Prostate gland (tissue), 2 donors: Measurements from ENCODE around the gene ELK1. TPM values are rescaled to one million over a fixed set of nuclear protein-coding genes. Genes with fewer than 3 reads are reported as not detected.

Experiments used
- DNase-seq: peaks from one replicate; pipeline ENCODE4 v3.0.0-alpha.2; 2019; ENCODE audit warnings: low spot score
- H3K27ac ChIP-seq, 2 donors: fragments of 200-600 bp; sonication (generic); 2 replicates each; pipeline ENCODE4 v1.5.1; 2017 to 2019
- H3K27me3 ChIP-seq: fragments of 200-600 bp; sonication (generic); replicated peaks from 2 replicates; pipeline ENCODE4 v1.5.1; 2019; ENCODE audit not compliant: insufficient read depth
- H3K36me3 ChIP-seq, 2 donors: fragments of 200-600 bp; sonication (generic); 1 replicate in 1 of 2; 2 replicates in 1 of 2; pipeline versions ENCODE4 v1.5.1 to v1.8.1; 2017 to 2019
- H3K4me1 ChIP-seq: fragments of 200-600 bp; sonication (generic); replicated peaks from 2 replicates; pipeline ENCODE4 v1.5.1; 2019
- H3K4me3 ChIP-seq, 2 donors: fragments of 200-600 bp; sonication (generic); 2 replicates each; pipeline ENCODE4 v1.5.1; 2017 to 2019
- H3K9me3 ChIP-seq: fragments of 200-600 bp; sonication (generic); 2 replicates; pipeline ENCODE4 v1.5.1; 2017
- POLR2A ChIP-seq: fragments of 450-650 bp; IDR thresholded peaks from one replicate; pipeline ENCODE4 v1.6.1; 2016; ENCODE audit warnings: antibody characterized with exemption, mild to moderate bottlenecking
- POLR2AphosphoS5 ChIP-seq: sonication (generic); formaldehyde crosslinking; IDR thresholded peaks from one replicate; pipeline ENCODE4 v1.6.1; 2017; ENCODE audit warnings: antibody characterized with exemption
- WGBS: methylation state at CpG from one replicate; pipeline ENCODE4 v1.1.5; 2018; 5-methylcytosine and 5-hydroxymethylcytosine counted together
- intact Hi-C: fragments of 100-400 bp; cut with DNase I; formaldehyde crosslinking; loops from one replicate; pipeline ENCODE4 v1.14.2; 2022
- total RNA-seq, 2 donors: library from RNA; depleted of rRNA; stranded (reverse); fragments of >200 nt; gene quantifications; one replicate each; pipeline ENCODE4 v1.1.0, GENCODE V29; 2016
- TF ChIP-seq, protein P1 (sequence below), 4 experiments: fragments of 200-600 bp in 2 of 4; fragments of 450-650 bp in 2 of 4; sonication (generic) in 2 of 4; IDR thresholded peaks; 1 replicate in 3 of 4; 2 replicates in 1 of 4; pipeline ENCODE4 v1.5.1; 2016 to 2019; ENCODE audit warnings: antibody characterized with exemption in 4 of 4, mild to moderate bottlenecking in 2 of 4, moderate library complexity in 2 of 4

Gene ELK1
- total RNA-seq, 2 donors from 2014 or later, result 28.6 to 105 TPM

DNA sequence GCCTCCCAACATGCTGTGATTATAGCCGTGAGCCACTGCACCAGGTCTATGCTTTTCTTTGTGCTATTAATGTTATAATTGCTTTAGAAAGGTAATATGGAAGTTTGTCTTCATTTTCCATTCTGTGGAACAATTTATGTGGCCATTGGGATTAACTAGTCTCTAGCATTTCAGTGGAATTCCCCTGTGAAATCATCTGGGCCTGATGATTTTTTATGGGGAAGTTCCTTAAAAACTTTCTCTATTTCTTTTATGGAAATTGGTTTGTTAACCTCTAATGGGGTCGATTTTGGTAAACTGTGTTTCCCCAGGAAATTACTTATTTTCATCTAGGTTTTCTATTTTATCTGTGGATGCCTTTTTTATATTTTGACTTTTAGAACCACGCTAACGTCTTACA is 56.8 kb downstream of the ELK1 start:
- Histone ChIP-seq H3K36me3 (no peaks in the 10 kb centered on the region), H3K9me3 (no peaks in the 10 kb centered on the region), H3K4me1 (no peaks in the 10 kb centered on the region), H3K4me3 (no peak overlapping the region), H3K27ac (no peak overlapping the region), H3K27me3 (no peaks in the 10 kb centered on the region)
- no peak for DNase-seq
- TF ChIP-seq POLR2AphosphoS5, result no peak
- TF ChIP-seq, protein P1, sequence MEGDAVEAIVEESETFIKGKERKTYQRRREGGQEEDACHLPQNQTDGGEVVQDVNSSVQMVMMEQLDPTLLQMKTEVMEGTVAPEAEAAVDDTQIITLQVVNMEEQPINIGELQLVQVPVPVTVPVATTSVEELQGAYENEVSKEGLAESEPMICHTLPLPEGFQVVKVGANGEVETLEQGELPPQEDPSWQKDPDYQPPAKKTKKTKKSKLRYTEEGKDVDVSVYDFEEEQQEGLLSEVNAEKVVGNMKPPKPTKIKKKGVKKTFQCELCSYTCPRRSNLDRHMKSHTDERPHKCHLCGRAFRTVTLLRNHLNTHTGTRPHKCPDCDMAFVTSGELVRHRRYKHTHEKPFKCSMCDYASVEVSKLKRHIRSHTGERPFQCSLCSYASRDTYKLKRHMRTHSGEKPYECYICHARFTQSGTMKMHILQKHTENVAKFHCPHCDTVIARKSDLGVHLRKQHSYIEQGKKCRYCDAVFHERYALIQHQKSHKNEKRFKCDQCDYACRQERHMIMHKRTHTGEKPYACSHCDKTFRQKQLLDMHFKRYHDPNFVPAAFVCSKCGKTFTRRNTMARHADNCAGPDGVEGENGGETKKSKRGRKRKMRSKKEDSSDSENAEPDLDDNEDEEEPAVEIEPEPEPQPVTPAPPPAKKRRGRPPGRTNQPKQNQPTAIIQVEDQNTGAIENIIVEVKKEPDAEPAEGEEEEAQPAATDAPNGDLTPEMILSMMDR (IDR thresholded peaks at IDR 0.05), result no peak
- no peak for TF ChIP-seq POLR2A
- WGBS, result 79% methylated on average over 4 of the region's 4 CpGs
- intact Hi-C loops, result no loop called here

DNA sequence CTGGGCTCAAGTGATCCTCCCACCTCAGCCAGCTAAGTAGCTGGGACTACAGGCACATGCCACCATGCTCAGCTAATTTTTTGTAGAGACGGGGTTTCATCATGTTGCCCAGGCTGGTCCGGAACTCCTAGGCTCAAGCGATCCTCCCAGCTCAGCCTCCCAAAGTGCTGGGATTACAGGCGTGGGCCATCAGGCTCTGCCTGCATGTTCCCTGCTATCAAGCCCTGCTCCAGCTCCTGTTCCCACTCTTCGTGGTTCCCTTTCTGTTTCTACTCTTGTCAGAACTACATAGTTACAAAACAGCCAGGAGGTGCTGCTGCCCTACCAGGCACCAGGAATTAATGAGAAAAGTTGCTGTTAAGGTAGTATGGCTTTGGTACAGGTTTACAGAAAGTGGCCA is 59.4 kb downstream of the ELK1 start:
- no peak for DNase-seq
- TF ChIP-seq POLR2A (no peak), POLR2AphosphoS5 (no peak)
- TF ChIP-seq, protein P1 (IDR thresholded peaks at IDR 0.05), result no peak
- H3K9me3 ChIP-seq, result no peaks in the 10 kb centered on the region
- no peak overlapping the region for H3K27ac ChIP-seq
- H3K4me3 ChIP-seq, result no peak overlapping the region
- H3K4me1 ChIP-seq, result no peaks in the 10 kb centered on the region
- H3K36me3 ChIP-seq, result no peaks in the 10 kb centered on the region
- WGBS, result 85% methylated on average over 4 of the region's 5 CpGs
- H3K27me3 ChIP-seq, result no peaks in the 10 kb centered on the region
- intact Hi-C loops, result no loop called here

DNA sequence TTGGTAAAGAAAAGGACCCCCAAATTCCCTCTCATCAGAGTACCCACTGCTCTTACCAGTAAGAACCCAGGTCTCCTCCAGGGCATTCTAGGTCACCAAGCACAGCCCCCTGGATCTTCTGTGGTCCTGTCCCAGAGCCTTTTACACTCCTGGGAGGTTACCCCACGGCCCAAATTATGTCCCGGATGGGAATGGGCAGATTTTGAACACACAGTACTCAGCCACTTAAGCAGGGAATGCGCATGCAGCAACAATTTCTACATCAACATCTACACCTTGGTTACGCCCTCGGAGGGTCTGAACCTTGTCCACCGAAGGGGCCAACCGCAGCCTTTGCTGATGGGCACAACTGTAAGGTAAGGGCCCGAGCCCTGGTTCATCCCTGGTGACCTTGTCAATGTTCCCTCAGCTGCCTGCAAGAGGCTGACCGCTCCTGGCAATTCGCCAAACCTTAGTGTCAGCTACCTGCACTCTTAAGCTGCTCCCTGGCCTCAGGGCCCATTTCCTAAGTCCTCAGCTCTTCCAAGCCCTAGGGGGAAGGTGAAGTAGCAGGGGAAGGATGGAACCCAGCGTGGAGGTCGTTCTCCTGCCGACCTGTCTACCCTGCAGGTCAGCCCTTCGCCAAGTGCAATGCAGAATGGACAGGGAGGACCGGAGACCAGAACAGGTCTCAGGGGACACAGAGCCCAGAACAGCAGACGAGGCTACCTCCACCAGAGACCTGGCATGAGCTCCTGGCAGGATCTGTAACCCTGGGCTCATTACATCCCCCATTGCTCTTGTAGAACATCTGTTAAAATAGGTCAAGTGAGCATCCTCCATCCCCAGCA is 62.2 kb downstream of the ELK1 start:
- Histone ChIP-seq H3K9me3 (no peaks in the 10 kb centered on the region), H3K27me3 (no peaks in the 10 kb centered on the region), H3K36me3 (no peaks in the 10 kb centered on the region), H3K4me3 (no peak overlapping the region), H3K27ac (no peak overlapping the region), H3K4me1 (no peaks in the 10 kb centered on the region)
- no peak for DNase-seq
- TF ChIP-seq POLR2A (no peak), POLR2AphosphoS5 (no peak)
- TF ChIP-seq, protein P1 (IDR thresholded peaks at IDR 0.05), result no peak
- intact Hi-C loops, result no loop called here
- WGBS, result 80% methylated on average over 11 of the region's 16 CpGs

DNA sequence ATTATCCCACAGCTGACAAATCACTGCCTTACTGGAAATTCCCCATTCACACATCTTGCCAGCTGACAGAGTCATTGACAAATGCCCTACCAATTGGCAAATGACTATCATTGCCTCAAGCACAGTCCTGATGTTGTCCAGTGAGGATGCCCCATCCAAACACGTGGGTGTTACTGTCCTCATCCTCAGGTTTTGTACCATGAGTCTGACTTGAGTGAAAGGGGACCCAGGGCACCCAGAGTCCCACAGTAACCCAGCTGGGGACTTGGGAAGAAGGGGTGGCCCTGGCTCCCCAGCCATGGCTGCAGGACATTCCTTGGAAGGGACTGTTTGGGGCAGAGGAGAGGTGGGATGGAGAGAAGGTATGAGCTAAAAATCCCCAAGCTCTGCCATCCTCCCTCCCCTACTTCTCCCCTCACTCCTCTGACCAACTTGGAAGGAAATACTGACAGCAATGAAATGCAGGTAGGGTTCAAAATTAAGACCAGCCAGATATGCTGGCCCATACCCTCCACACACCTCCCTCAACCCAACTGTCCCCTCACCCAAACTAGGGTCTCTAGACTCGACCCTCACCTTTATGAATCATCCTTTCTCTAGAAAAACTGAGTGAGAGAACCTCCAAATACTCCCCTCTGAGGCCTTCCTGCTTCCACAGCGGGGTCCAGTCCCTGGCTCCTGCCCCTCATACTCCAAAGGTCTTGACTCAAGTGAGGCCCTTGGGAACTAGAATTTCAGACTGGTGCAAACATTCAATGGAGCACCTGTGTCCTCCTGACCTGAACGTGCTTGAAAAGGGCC is 63.1 kb downstream of the ELK1 start:
- intact Hi-C loops, result no loop called here
- no peaks in the 10 kb centered on the region for H3K9me3 ChIP-seq
- H3K27ac ChIP-seq, result no peak overlapping the region
- H3K27me3 ChIP-seq, result no peaks in the 10 kb centered on the region
- no peaks in the 10 kb centered on the region for H3K36me3 ChIP-seq
- WGBS, result 69% methylated on average over 4 of the region's 4 CpGs
- DNase-seq, result no peak
- H3K4me1 ChIP-seq, result no peaks in the 10 kb centered on the region
- TF ChIP-seq POLR2A (no peak), POLR2AphosphoS5 (no peak)
- TF ChIP-seq, protein P1 (IDR thresholded peaks at IDR 0.05), result no peak
- H3K4me3 ChIP-seq, result no peak overlapping the region
